ENCODE measurements around the gene SREK1IP1. TPM values are rescaled to one million over a fixed set of nuclear protein-coding genes. Genes with fewer than 3 reads are reported as not detected.

The SREK1IP1 gene
- total and polyA plus RNA-seq, 2 donors (not counting 1 experiment from before 2014, with no cell fraction given) = 4.4 to 25.5 TPM

- Histone ChIP-seq H3K36me3 (replicated peaks in 1 of 2; ENCODE audit: control extremely low read depth in 1 of 2, control insufficient read depth in 1 of 2, extremely low read depth in 1 of 2, insufficient read depth in 2 of 2, low read length in 1 of 2) (peaks cover 1 to 8% of the 10 kb centered on the region in 2 experiments), H3K9me3 (ENCODE audit: control extremely low read depth in 1 of 3, control insufficient read depth in 2 of 3, insufficient read depth in 1 of 3, low read length in 2 of 3) (no peaks in the 10 kb centered on the region), H3K4me2 (replicated peaks; ENCODE audit: low read depth, low read length, poor library complexity, severe bottlenecking) (no peak overlapping the region), H3K27me3 (replicated peaks in 1 of 4; ENCODE audit: control extremely low read depth in 1 of 4, control insufficient read depth in 3 of 4, insufficient read depth in 4 of 4, low read length in 3 of 4) (no peaks in the 10 kb centered on the region), H3K4me3 (ENCODE audit: control extremely low read depth in 1 of 5, extremely low read depth in 1 of 5, insufficient read depth in 1 of 5, low read depth in 2 of 5, low read length in 4 of 5) (no peak overlapping the region), H3K79me2 (ENCODE audit: control insufficient read depth, insufficient read depth, low read length) (no peaks in the 10 kb centered on the region), H3K27ac (ENCODE audit: low read length in 2 of 2) (no peak overlapping the region), H4K20me1 (ENCODE audit: control insufficient read depth, insufficient read depth, low read length, poor library complexity, severe bottlenecking) (no peaks in the 10 kb centered on the region), H2AFZ (ENCODE audit: insufficient read depth, low read depth, low read length, poor library complexity, severe bottlenecking) (no peak overlapping the region), H3K9ac (ENCODE audit: low read length) (no peak overlapping the region), H3K4me1 (ENCODE audit: control insufficient read depth in 2 of 2, insufficient read depth in 2 of 2, low read length in 2 of 2) (no peaks in the 10 kb centered on the region)
- DNase-seq (peak; percentile 56), ATAC-seq (ENCODE audit: low read depth) (no peak)
- Mint-ChIP-seq H3K4me3 (no peak overlapping the region), H3K9me3 (ENCODE audit: insufficient read depth) (no peaks in the 10 kb centered on the region), H3K4me1 (no peaks in the 10 kb centered on the region), H3K27me3 (no peaks in the 10 kb centered on the region), H3K27ac (no peak overlapping the region)
- no CpG with 5 or more reads among the region's 1 CpG for WGBS (ENCODE audit: insufficient coverage)
- POLR2A ChIA-PET = no interaction called here
- intact Hi-C loops (cut with micrococcal nuclease) = loop anchor here (1.0 to 10.0 kb wide), 4 partner anchors 144 to 751 kb away; partner anchors contain the start of genes CENPK and PPWD1
- TF ChIP-seq EZH2 (IDR thresholded peaks at IDR 0.05; ENCODE audit: borderline replicate concordance, insufficient read depth, low read depth, low read length, poor library complexity, severe bottlenecking) (no peak), CTCF (IDR thresholded peaks at IDR 0.05) (peak; percentile 73)
- CTCF ChIA-PET = interaction anchor here (0.6 to 8.1 kb wide), 11 partner anchors 10 to 1361 kb away, joined by 3 to 131 read pairs (median 4); partner anchors contain the start of gene ADAMTS6
Measured at GRCh38 chr5:64811050-64811640, 42.7 kb upstream of the SREK1IP1 start.

GRCh38 chr5:64807520-64807919 is 39.0 kb upstream of the SREK1IP1 start:
- no peaks in the 10 kb centered on the region for H3K4me1 Mint-ChIP-seq
- 94% methylated on average over 2 of the region's 5 CpGs for WGBS (ENCODE audit: insufficient coverage)

More at GRCh38 chr5:64807520-64807919, 39.0 kb upstream of the SREK1IP1 start:
- DNase-seq (no peak), ATAC-seq (ENCODE audit: low read depth) (no peak)
- no peaks in the 10 kb centered on the region for H3K9me3 ChIP-seq (ENCODE audit: control extremely low read depth in 1 of 3, control insufficient read depth in 2 of 3, insufficient read depth in 1 of 3, low read length in 2 of 3)
- CTCF ChIA-PET = interaction anchor here (0.6 to 8.1 kb wide), 3 partner anchors 9 to 826 kb away, joined by 3 to 131 read pairs (median 3); partner anchors contain the start of gene ADAMTS6
- H3K36me3 ChIP-seq (replicated peaks in 1 of 2; ENCODE audit: control extremely low read depth in 1 of 2, control insufficient read depth in 1 of 2, extremely low read depth in 1 of 2, insufficient read depth in 2 of 2, low read length in 1 of 2) = peaks cover 3 to 17% of the 10 kb centered on the region in 2 experiments
- H3K27ac ChIP-seq (ENCODE audit: low read length in 2 of 2) = no peak overlapping the region
- POLR2A ChIA-PET = no interaction called here
- TF ChIP-seq EZH2 (IDR thresholded peaks at IDR 0.05; ENCODE audit: borderline replicate concordance, insufficient read depth, low read depth, low read length, poor library complexity, severe bottlenecking) (no peak), CTCF (IDR thresholded peaks at IDR 0.05) (no peak)
- no peak overlapping the region for H3K9ac ChIP-seq (ENCODE audit: low read length)
- H3K4me3 ChIP-seq (ENCODE audit: control extremely low read depth in 1 of 5, extremely low read depth in 1 of 5, insufficient read depth in 1 of 5, low read depth in 2 of 5, low read length in 4 of 5) = no peak overlapping the region
- no peak overlapping the region for H3K4me2 ChIP-seq (replicated peaks; ENCODE audit: low read depth, low read length, poor library complexity, severe bottlenecking)
- H4K20me1 ChIP-seq (ENCODE audit: control insufficient read depth, insufficient read depth, low read length, poor library complexity, severe bottlenecking) = no peaks in the 10 kb centered on the region
- intact Hi-C loops (cut with micrococcal nuclease) = no loop called here
- Mint-ChIP-seq H3K27ac (no peak overlapping the region), H3K4me3 (no peak overlapping the region), H3K9me3 (ENCODE audit: insufficient read depth) (no peaks in the 10 kb centered on the region), H3K27me3 (no peaks in the 10 kb centered on the region)
- H3K27me3 ChIP-seq (replicated peaks in 1 of 4; ENCODE audit: control extremely low read depth in 1 of 4, control insufficient read depth in 3 of 4, insufficient read depth in 4 of 4, low read length in 3 of 4) = no peaks in the 10 kb centered on the region
- H2AFZ ChIP-seq (ENCODE audit: insufficient read depth, low read depth, low read length, poor library complexity, severe bottlenecking) = no peak overlapping the region
- no peaks in the 10 kb centered on the region for H3K4me1 ChIP-seq (ENCODE audit: control insufficient read depth in 2 of 2, insufficient read depth in 2 of 2, low read length in 2 of 2)
- H3K79me2 ChIP-seq (ENCODE audit: control insufficient read depth, insufficient read depth, low read length) = no peaks in the 10 kb centered on the region

All from B cell (primary cell).